Prostate gland (tissue), 2 donors: Measurements from ENCODE around the gene SFXN1.

Source experiments
- CTCF ChIP-seq, 4 experiments: fragments of 200-600 bp in 2 of 4; fragments of 450-650 bp in 2 of 4; sonication (generic) in 2 of 4; IDR thresholded peaks; 1 replicate in 3 of 4; 2 replicates in 1 of 4; pipeline ENCODE4 v1.5.1; 2016 to 2019; ENCODE audit warnings: antibody characterized with exemption in 4 of 4, mild to moderate bottlenecking in 2 of 4, moderate library complexity in 2 of 4
- POLR2A ChIP-seq: fragments of 450-650 bp; IDR thresholded peaks from one replicate; pipeline ENCODE4 v1.6.1; 2016; ENCODE audit warnings: antibody characterized with exemption, mild to moderate bottlenecking

- TF ChIP-seq CTCF (IDR thresholded peaks at IDR 0.05) = no peak
- TF ChIP-seq POLR2A = no peak
These were observed 42.0 kb upstream of the SFXN1 start for GRCh38 chr5:175436359-175436758.
